Measurements from ENCODE around the gene NCOA6.

- TF ChIP-seq POLR2A (IDR thresholded peaks at IDR 0.05): no peak
- no peak for TF ChIP-seq CTCF (IDR thresholded peaks at IDR 0.05)
Measured at GRCh38 chr20:34798328-34798727, 27.1 kb downstream of the NCOA6 start.

Measured in esophagus squamous epithelium (tissue), 4 donors.